GM21423 (cell line): ENCODE measurements around the gene GPHN.
A peak's percentile ranks its signal among the peaks of the same experiment; 100 is the strongest.
"Not testable (repeated sequence)": the region's sequence is repeated elsewhere in the genome, so short reads cannot be mapped to it uniquely, and the experiment has no call there.

Experiments
- ATAC-seq: cut with Tn5 transposase; IDR thresholded peaks from one replicate; pipeline ENCODE4 v1.9.1; 2021; ENCODE audit warnings: mild to moderate bottlenecking, moderate library complexity; ENCODE audit not compliant: unreplicated experiment

GPHN gene

GRCh38 chr14:67016856-67017255, 508.9 kb downstream of the GPHN start:
- no peak for ATAC-seq

DNA sequence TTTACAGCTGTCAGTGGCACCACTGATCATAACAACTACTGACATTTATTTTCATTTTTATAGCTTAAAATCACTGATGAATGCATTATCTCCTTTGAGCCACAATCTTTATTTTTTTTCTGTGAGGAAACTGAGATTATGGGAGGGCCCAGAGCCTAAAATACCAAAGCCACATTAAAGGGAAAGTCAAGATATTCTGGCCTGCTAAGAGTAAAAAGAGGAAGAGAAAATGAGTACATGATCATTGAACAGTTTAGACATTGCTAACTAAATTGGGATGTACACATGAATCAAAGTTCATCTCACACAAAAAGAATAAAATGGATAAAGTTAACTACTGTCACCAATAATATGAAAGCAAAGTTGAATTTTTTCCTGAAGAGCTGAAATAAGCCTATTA, 510.8 kb downstream of the GPHN start:
- peak; percentile 76 for ATAC-seq

DNA sequence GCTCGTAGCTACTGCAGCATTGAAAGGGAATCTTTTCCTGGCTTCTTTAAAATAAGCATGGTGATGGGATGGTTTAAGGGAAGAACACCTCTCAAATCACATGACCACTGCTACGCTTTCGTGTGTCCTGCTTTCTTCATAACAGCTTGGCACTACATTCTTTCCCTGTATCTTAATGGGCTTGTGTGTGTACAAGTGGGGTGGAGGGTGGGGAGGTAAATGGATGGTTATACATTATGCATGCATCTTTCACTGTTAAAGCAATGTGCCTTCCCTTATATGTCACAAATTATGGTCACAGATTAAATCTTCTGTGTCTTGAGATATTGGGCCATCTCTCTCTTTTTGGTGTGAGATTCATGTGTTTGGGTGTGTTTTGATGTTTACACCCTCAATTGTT, 511.8 kb downstream of the GPHN start:
- ATAC-seq, result no peak

DNA sequence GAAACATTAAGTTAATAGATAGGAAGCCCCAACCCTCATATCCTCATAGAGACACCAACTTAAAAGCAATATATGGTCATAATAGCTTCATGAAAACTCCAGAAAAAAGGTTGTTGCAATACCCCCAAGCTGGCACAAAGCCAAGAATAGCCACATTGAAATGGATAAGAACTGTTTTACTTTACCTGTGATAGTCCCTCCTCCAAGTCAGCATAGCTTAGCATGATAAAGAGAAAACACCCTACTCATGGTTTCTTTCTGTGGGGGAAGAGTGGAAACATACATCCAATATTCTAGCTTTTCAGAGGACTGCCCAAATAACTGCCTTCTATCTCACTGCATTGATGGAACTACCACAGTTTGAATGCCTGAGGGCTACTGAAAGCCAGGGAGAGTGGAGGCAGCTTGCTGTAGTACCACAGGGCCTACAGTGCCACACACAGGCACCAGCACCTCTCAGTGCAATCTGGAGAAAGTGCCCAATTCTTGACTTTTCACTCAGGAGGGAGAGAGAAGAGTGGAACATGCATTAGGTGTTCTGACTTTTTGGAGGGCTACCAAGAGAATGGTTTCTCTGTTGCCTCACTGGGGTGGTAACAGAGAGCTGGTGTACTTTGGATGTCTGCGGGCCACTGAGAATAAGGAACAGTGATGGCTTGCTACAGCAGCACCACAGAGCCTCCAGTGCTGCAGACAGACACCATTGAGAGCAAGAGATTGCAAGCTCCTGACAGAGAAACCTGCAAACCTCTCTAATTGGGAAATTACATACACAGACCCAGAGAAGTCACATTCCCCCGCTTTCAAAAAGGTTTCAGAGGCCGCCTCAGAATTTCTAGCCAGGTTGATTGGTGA, 524.2 kb downstream of the GPHN start:
- ATAC-seq, result no peak

DNA sequence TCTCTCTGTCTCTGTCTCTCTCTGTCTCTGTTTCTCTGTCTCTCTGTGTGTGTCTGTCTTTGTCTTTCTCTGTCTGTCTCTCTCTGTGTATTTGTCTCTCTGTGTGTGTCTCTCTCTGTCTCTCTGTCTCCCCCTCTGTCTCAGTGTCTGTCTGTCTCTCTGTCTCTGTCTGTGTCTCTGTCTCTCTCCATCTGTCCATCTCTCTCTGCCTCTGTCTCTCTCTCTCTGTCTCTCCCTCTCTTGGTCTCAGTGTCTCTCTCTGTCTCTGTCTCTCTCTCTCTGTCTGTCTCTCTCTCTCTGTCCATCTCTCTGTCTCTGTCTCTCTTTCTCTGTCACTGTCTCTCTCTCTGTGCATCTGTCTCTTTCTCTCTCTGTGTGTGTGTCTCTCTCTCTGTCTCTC, 537.5 kb downstream of the GPHN start:
- no peak for ATAC-seq

GRCh38 chr14:67050896-67051295, 542.9 kb downstream of the GPHN start:
- ATAC-seq, result no peak

DNA sequence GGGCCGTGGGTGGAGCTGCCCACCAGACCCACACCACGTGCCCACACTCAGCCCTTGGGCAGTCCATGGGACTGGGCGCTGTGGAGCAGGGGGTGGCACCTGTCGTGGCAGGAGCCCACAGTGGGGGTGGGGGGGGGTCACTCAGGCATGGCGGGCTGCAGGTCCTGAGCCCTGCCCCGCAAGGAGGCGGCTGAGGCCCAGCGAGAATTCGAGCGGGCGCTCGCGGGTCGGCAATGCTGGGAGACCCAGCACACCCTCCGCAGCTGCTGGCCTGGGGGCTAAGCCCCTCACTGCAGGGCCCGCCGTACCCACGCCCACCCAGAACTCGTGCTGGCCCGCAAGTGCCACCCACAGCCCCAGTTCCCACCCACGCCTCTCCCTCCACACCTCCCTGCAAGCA, 548.7 kb downstream of the GPHN start:
- ATAC-seq, result no peak

GRCh38 chr14:67059596-67059995, 551.6 kb downstream of the GPHN start:
- ATAC-seq, result no peak

GRCh38 chr14:67060546-67060945, 552.6 kb downstream of the GPHN start:
- no peak for ATAC-seq

DNA sequence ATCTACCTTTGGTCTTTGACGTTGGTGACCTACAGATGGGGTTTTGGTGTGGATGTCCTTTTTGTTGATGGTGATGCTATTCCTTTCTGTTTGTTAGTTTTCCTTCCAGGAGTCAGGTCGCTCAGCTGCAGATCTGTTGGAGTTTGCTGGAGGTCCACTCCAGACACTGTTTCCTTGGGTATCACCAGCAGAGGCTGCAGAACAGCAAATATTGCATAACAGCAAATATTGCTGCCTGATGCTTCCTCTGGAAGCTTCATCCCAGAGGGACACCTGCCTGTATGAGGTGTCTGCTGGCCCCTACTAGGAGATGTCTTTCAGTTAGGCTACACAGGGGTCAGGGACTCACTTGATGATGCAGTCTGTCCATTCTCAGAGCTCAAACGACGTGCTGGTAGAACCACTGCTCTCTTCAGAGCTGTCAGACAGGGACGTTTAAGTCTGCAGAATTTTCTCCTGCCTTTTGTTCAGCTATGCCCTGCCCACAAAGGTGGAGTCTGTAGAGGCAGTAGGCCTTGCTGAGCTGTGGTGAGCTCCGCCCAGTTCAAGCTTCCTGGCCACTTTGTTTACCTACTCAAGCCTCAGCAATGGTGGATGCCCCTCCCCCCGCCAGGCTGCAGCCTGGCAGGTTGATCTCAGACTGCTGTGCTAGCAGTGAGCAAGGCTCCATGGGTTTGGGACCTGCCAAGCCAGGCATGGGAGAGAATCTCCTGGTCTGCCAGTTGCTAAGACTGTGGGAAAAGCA, 559.3 kb downstream of the GPHN start:
- ATAC-seq, result not testable (repeated sequence)

- ATAC-seq, result no peak
Observed at GRCh38 chr14:67068251-67068650, 560.3 kb downstream of the GPHN start.

DNA sequence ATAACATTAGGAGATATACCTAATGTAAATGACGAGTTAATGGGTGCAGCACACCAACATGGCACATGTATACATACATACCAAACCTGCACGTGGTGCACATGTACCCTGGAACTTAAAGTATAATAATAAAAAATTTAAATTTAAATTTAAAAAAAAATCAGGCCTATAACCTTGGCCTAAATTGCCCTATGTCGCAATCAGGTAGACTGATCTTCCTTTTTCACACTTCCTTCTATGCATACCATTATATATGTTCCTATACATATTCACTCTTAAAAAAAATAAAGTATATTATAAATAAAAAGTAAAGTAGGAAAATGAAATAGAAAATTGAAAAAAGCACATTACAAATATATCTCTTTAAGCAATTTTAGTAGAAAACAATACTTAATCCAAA, 563.6 kb downstream of the GPHN start:
- no peak for ATAC-seq

DNA sequence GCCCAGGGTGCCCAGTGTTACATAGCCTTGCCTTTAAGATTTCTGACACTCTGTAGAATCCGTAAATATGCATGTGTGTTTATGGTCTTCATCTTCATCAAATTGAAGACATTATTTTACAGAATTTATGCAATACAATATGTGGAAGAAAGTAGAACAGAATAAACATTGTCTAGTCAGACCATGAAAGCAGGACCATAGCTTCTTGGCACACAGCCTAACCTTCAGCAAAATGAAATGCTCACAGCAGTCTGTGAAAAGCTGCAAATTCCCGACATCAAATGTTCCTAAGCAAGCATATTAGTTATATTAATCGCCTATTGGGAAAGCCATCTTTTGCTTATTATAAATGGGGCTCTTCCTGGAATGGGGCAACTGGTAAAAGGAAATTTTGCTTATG, 570.0 kb downstream of the GPHN start:
- no peak for ATAC-seq

GRCh38 chr14:67079846-67080245, 571.9 kb downstream of the GPHN start:
- ATAC-seq, result no peak

DNA sequence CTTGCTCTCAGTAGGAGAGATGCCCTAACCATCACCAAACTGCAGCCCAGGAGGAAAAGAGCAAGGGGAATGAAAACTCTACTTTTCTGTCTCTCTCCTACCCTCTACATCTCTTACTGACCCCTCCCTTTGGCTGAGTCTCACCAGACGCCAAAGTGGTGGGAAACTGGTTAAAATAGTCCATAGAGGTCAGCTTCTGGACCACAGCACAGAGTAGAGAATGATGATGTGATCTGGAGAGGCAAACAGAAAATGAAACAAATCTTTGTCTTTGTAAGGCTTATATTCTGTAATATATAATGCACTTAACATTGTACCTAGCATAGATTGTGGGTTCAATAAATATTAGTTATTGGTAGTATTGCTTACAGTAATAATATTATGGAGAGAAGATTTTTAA, 600.3 kb downstream of the GPHN start:
- ATAC-seq, result no peak

- ATAC-seq, result no peak
Observed at GRCh38 chr14:67111022-67111421, 603.1 kb downstream of the GPHN start.

GRCh38 chr14:67112344-67112743, 604.4 kb downstream of the GPHN start:
- ATAC-seq, result no peak

- no peak for ATAC-seq
Observed at GRCh38 chr14:67127174-67127573, 619.2 kb downstream of the GPHN start.

GRCh38 chr14:67129768-67130167, 621.8 kb downstream of the GPHN start:
- no peak for ATAC-seq

- ATAC-seq, result no peak
Observed at GRCh38 chr14:67131691-67132090, 623.7 kb downstream of the GPHN start.

- no peak for ATAC-seq
Observed at GRCh38 chr14:67133144-67133543, 625.2 kb downstream of the GPHN start.
